ENCODE results near the gene FOXP1. TPM values are rescaled to one million over a fixed set of nuclear protein-coding genes. Genes with fewer than 3 reads are reported as not detected.

The FOXP1 gene
- total and polyA plus RNA-seq, 2 of the 8 experiments (the other 6 are each of a cell fraction or from before 2014, with no cell fraction given): 13.9 to 25.4 TPM

- Histone ChIP-seq H3K79me2 (ENCODE audit: control insufficient read depth in 1 of 2, insufficient read depth in 2 of 2, low read length in 2 of 2) (peaks cover 0 to 7% of the 10 kb centered on the region in 2 experiments; a peak in 1 of 4 replicates), H3K9ac (replicated peaks in 1 of 4; ENCODE audit: extremely low read depth in 1 of 4, low read depth in 3 of 4, low read length in 3 of 4) (no peak overlapping the region), H4K20me1 (replicated peaks in 1 of 2; ENCODE audit: control insufficient read depth in 1 of 2, insufficient read depth in 2 of 2, low read length in 2 of 2) (peaks cover 0 to 4% of the 10 kb centered on the region in 2 experiments), H3K27ac (ENCODE audit: low read depth, low read length) (no peak overlapping the region), H4K5ac (ENCODE audit: insufficient read length, low read depth, low read length) (no peak overlapping the region), H3K18ac (ENCODE audit: extremely low read depth, low read length) (no peak overlapping the region), H2BK20ac (ENCODE audit: low read length) (no peak overlapping the region), H3K27me3 (replicated peaks in 1 of 4; ENCODE audit: control insufficient read depth in 3 of 4, extremely low read depth in 1 of 4, insufficient read depth in 3 of 4, low read length in 3 of 4) (no peaks in the 10 kb centered on the region), H3K56ac (replicated peaks; ENCODE audit: insufficient read length, low read depth, low read length) (no peak overlapping the region), H2AK5ac (ENCODE audit: low read depth, low read length) (no peak overlapping the region), H2AFZ (ENCODE audit: low read length) (no peak overlapping the region), H2BK12ac (ENCODE audit: low read depth, low read length) (no peak overlapping the region), H3K9me3 (ENCODE audit: insufficient read depth in 2 of 2, low read depth in 1 of 2, low read length in 1 of 2) (no peaks in the 10 kb centered on the region), H3K4me2 (ENCODE audit: insufficient read depth in 1 of 2, low read depth in 2 of 2, low read length in 2 of 2) (no peak overlapping the region), H2BK15ac (ENCODE audit: low read length) (no peak overlapping the region), H3K23me2 (ENCODE audit: low read depth, low read length) (no peaks in the 10 kb centered on the region), H4K8ac (ENCODE audit: extremely low read depth, insufficient read depth, low read length) (no peak overlapping the region), H3K4me3 (ENCODE audit: extremely low read depth in 1 of 4, insufficient read depth in 2 of 4, low read depth in 3 of 4, low read length in 4 of 4) (no peak overlapping the region), H3K4me1 (replicated peaks in 1 of 4; ENCODE audit: control insufficient read depth in 3 of 4, insufficient read depth in 4 of 4, low read length in 3 of 4) (peaks cover 0 to 11% (median 5%) of the 10 kb centered on the region in 4 experiments; a peak in 4 of 7 replicates), H3K79me1 (ENCODE audit: low read depth, low read length) (peaks cover 2% of the 10 kb centered on the region; the same call in 1 of the 2 replicates), H3K14ac (ENCODE audit: insufficient read length) (no peak overlapping the region), H4K91ac (replicated peaks; ENCODE audit: insufficient read length, low read length) (no peak overlapping the region), H2BK120ac (replicated peaks; ENCODE audit: low read depth, low read length) (no peak overlapping the region), H3K36me3 (ENCODE audit: control insufficient read depth in 2 of 4, insufficient read depth in 4 of 4, low read length in 3 of 4) (no peaks in the 10 kb centered on the region), H3K4ac (replicated peaks; ENCODE audit: insufficient read length, low read depth, low read length) (no peak overlapping the region), H3K23ac (ENCODE audit: insufficient read length) (no peak overlapping the region), H2BK5ac (ENCODE audit: low read depth, low read length) (no peak overlapping the region)
- WGBS, 2 experiments (ENCODE audit: extremely low coverage in 1 of 2, insufficient coverage in 1 of 2, insufficient read length in 1 of 2, insufficient replicate concordance in 2 of 2, low coverage in 1 of 2, low lambda C conversion rate in 2 of 2, missing lambda C conversion rate in 1 of 2): 87% methylated on average over 7 of the region's 7 CpGs; no CpG with 5 or more reads in 1 of the 2 experiments
- no peak for DNase-seq (ENCODE audit: low read depth in 1 of 2, low spot score in 2 of 2)
- FAIRE-seq: no peak
- ChIA-PET CTCF (ENCODE audit: partially characterized antibody) (interaction anchor here (1.2 kb wide), 2 partner anchors 18 to 22 kb away, joined by 3 to 4 read pairs; no protein-coding TSS in a partner anchor), POLR2A (ENCODE audit: partially characterized antibody) (no interaction called here)
- TF ChIP-seq KDM4A (IDR thresholded peaks at IDR 0.05; ENCODE audit: low read depth, low read length, severe bottlenecking) (no peak), SIX5 (IDR thresholded peaks at IDR 0.05; ENCODE audit: low read depth, low read length) (no peak), SP4 (IDR thresholded peaks at IDR 0.05; ENCODE audit: low read length) (no peak), PHF8 (conservative IDR thresholded peaks at IDR 0.05; ENCODE audit: low read depth, low read length) (no peak), TAF7 (optimal IDR thresholded peaks at IDR 0.05; ENCODE audit: borderline replicate concordance, low read depth, low read length) (no peak)
Measured at GRCh38 chr3:71219744-71220638, 363.5 kb downstream of the FOXP1 start.

Measured in H1 (cell line).